GM23338 (cell line): Measurements from ENCODE around the gene ATG7. TPM values are rescaled to one million over a fixed set of nuclear protein-coding genes. Genes with fewer than 3 reads are reported as not detected.

ENCODE experiments used
- ATAC-seq: fragments of 200-7000 bp; cut with Tn5 transposase; 3 replicates; pipeline ENCODE4 v1.9.1; 2020
- DNase-seq: peaks from one replicate; pipeline ENCODE4 v3.0.0-alpha.2; 2015; ENCODE audit warnings: low spot score
- H2AFZ ChIP-seq: fragments of 200-600 bp; sonication (generic); 2 replicates; pipeline ENCODE4 v1.8.0; 2016; ENCODE audit warnings: antibody characterized with exemption, mild to moderate bottlenecking, moderate library complexity
- H3F3A ChIP-seq: fragments of 200-600 bp; sonication (generic); replicated peaks from 2 replicates; pipeline ENCODE4 v1.8.0; 2017; ENCODE audit warnings: antibody characterized with exemption, mixed run types, low read depth
- H3K27ac ChIP-seq: fragments of 200-600 bp; sonication (generic); 2 replicates; pipeline ENCODE4 v1.6.1; 2016; ENCODE audit warnings: low read depth
- H3K27me3 ChIP-seq: fragments of 200-600 bp; sonication (generic); 2 replicates; pipeline ENCODE4 v1.8.0; 2016; ENCODE audit warnings: mild to moderate bottlenecking, mixed run types, moderate library complexity; ENCODE audit not compliant: insufficient read depth
- H3K36me3 ChIP-seq: fragments of 200-600 bp; sonication (generic); 2 replicates; pipeline ENCODE4 v1.8.0; 2016; ENCODE audit warnings: mild to moderate bottlenecking; ENCODE audit not compliant: insufficient read depth
- H3K4me1 ChIP-seq: fragments of 200-600 bp; sonication (generic); 2 replicates; pipeline ENCODE4 v1.8.0; 2016; ENCODE audit warnings: mild to moderate bottlenecking, moderate library complexity; ENCODE audit not compliant: insufficient read depth
- H3K4me2 ChIP-seq: fragments of 200-600 bp; sonication (generic); 2 replicates; pipeline ENCODE4 v1.7.1; 2017; ENCODE audit warnings: mixed run types
- H3K4me3 ChIP-seq: fragments of 200-600 bp; sonication (generic); 2 replicates; pipeline ENCODE4 v1.6.1; 2016; ENCODE audit warnings: mixed run types
- H3K79me2 ChIP-seq: fragments of 200-600 bp; sonication (generic); replicated peaks from 2 replicates; pipeline ENCODE4 v1.8.0; 2017; ENCODE audit warnings: mild to moderate bottlenecking; ENCODE audit not compliant: insufficient read depth
- H3K9me2 ChIP-seq: fragments of 200-600 bp; sonication (generic); 2 replicates; pipeline ENCODE4 v1.8.0; 2017; ENCODE audit not compliant: insufficient read depth
- H4K20me1 ChIP-seq: fragments of 200-600 bp; sonication (generic); replicated peaks from 2 replicates; pipeline ENCODE4 v1.8.0; 2017; ENCODE audit warnings: mild to moderate bottlenecking; ENCODE audit not compliant: insufficient read depth
- H3K27ac Mint-ChIP-seq: 2 replicates; pipeline ENCODE4 v1.8.0; 2020; ENCODE audit warnings: inconsistent platforms, mild to moderate bottlenecking, moderate library complexity, mixed read lengths
- H3K27me3 Mint-ChIP-seq: 3 replicates; pipeline ENCODE4 v1.8.0; 2022; ENCODE audit warnings: low read depth, mild to moderate bottlenecking, moderate library complexity, mixed read lengths, inconsistent platforms; ENCODE audit not compliant: insufficient read depth, poor library complexity
- H3K36me3 Mint-ChIP-seq: 3 replicates; pipeline ENCODE4 v1.8.0; 2021; ENCODE audit warnings: low read depth, mild to moderate bottlenecking, inconsistent platforms, moderate library complexity, mixed read lengths
- H3K4me1 Mint-ChIP-seq: 3 replicates; pipeline ENCODE4 v1.8.0; 2020; ENCODE audit warnings: mild to moderate bottlenecking, inconsistent platforms, mixed read lengths
- H3K4me3 Mint-ChIP-seq: 3 replicates; pipeline ENCODE4 v1.8.0; 2021; ENCODE audit warnings: moderate library complexity, mild to moderate bottlenecking, inconsistent platforms, mixed read lengths
- H3K9me3 Mint-ChIP-seq: 3 replicates; pipeline ENCODE4 v1.8.0; 2020; ENCODE audit warnings: moderate library complexity, mild to moderate bottlenecking, inconsistent platforms, mixed read lengths
- CREB1 ChIP-seq: fragments of 250-450 bp; sonication (Bioruptor Pico); IDR thresholded peaks from 2 replicates; pipeline ENCODE4 v1.5.0; 2020; ENCODE audit warnings: low read depth, mild to moderate bottlenecking, moderate library complexity
- CTCF ChIP-seq, 2 experiments: fragments of 200-600 bp in 1 of 2; sonication (generic) in 1 of 2; conservative IDR thresholded peaks; 2 replicates each; pipeline versions ENCODE4 v1.5.1 to v1.6.1; 2016 to 2017; ENCODE audit warnings: antibody characterized with exemption in 2 of 2, low read depth in 2 of 2, mild to moderate bottlenecking in 2 of 2, moderate library complexity in 1 of 2
- ETS1 ChIP-seq: IDR thresholded peaks from 2 replicates; pipeline ENCODE4 v1.6.1; 2016; ENCODE audit warnings: antibody characterized with exemption
- EZH2 ChIP-seq: fragments of 200-600 bp; sonication (generic); IDR thresholded peaks from one replicate; pipeline ENCODE4 v1.8.0; 2017; ENCODE audit warnings: antibody characterized with exemption, mild to moderate bottlenecking, low read depth; ENCODE audit not compliant: unreplicated experiment
- EZH2phosphoT487 ChIP-seq: fragments of 200-600 bp; sonication (generic); IDR thresholded peaks from one replicate; pipeline ENCODE4 v1.8.1; 2018; ENCODE audit warnings: antibody characterized with exemption; ENCODE audit not compliant: unreplicated experiment
- JUNB ChIP-seq: IDR thresholded peaks from one replicate; pipeline ENCODE4 v1.6.1; 2016; ENCODE audit warnings: antibody characterized with exemption; ENCODE audit not compliant: unreplicated experiment
- NANOG ChIP-seq: IDR thresholded peaks from 2 replicates; pipeline ENCODE4 v1.6.1; 2016; ENCODE audit warnings: antibody characterized with exemption, borderline replicate concordance
- POLR2AphosphoS5 ChIP-seq: IDR thresholded peaks from 2 replicates; pipeline ENCODE4 v1.6.1; 2016; ENCODE audit warnings: antibody characterized with exemption, low read depth
- REST ChIP-seq: IDR thresholded peaks from one replicate; pipeline ENCODE4 v1.6.1; 2018; ENCODE audit warnings: antibody characterized with exemption; ENCODE audit not compliant: unreplicated experiment
- STAT1 ChIP-seq: IDR thresholded peaks from one replicate; pipeline ENCODE4 v1.6.1; 2016; ENCODE audit warnings: antibody characterized with exemption; ENCODE audit not compliant: unreplicated experiment
- ZNF114 ChIP-seq: fragments of 250-450 bp; sonication (Bioruptor Pico); IDR thresholded peaks from 2 replicates; pipeline ENCODE4 v1.5.0; 2020; ENCODE audit warnings: mild to moderate bottlenecking, moderate library complexity
- ZNF331 ChIP-seq: fragments of 250-450 bp; sonication (Bioruptor Pico); IDR thresholded peaks from 2 replicates; pipeline ENCODE4 v1.5.0; 2020; ENCODE audit warnings: low read depth, mild to moderate bottlenecking, moderate library complexity
- polyA plus RNA-seq: library from polyadenylated mRNA; unstranded; fragments of >200 nt; fragmentation: Nextera tagmentation; extraction: Ambion mirVana; gene quantifications from 2 replicates; pipeline ENCODE4 v1.2.1, GENCODE V29; 2016
- total RNA-seq: library from RNA; depleted of rRNA; stranded (reverse); fragments of >200 nt; shearing (Covaris generic); gene quantifications from 2 replicates; pipeline ENCODE4 v1.2.3, GENCODE V29; 2014

ATG7 gene
- total and polyA plus RNA-seq, 2 experiments from 2014 or later, result 16.2 to 36.7 TPM

GRCh38 chr3:11351451-11351850 is 79.3 kb downstream of the ATG7 start:
- DNase-seq (no peak), ATAC-seq (no peak)
- no peaks in the 10 kb centered on the region for H3K4me1 ChIP-seq
- no peak overlapping the region for H3K4me3 ChIP-seq
- no peak overlapping the region for H3K4me2 ChIP-seq
- H3K27me3 ChIP-seq, result no peaks in the 10 kb centered on the region
- no peak overlapping the region for H2AFZ ChIP-seq
- TF ChIP-seq EZH2phosphoT487 (no peak), ETS1 (no peak), ZNF114 (no peak)
- no peaks in the 10 kb centered on the region for H3K79me2 ChIP-seq
- no peaks in the 10 kb centered on the region for H3K4me1 Mint-ChIP-seq
- no peak overlapping the region for H3K4me3 Mint-ChIP-seq
- H4K20me1 ChIP-seq, result no peaks in the 10 kb centered on the region
- H3F3A ChIP-seq, result no peaks in the 10 kb centered on the region
- no peaks in the 10 kb centered on the region for H3K9me2 ChIP-seq
- peaks cover 27% of the 10 kb centered on the region for H3K36me3 Mint-ChIP-seq
- H3K36me3 ChIP-seq, result peaks cover 6% of the 10 kb centered on the region
- peaks cover 1% of the 10 kb centered on the region for H3K27me3 Mint-ChIP-seq
- H3K9me3 Mint-ChIP-seq, result peaks cover 6% of the 10 kb centered on the region; the same call in 2 of the 3 replicates
- H3K27ac Mint-ChIP-seq, result no peak overlapping the region
- H3K27ac ChIP-seq, result no peak overlapping the region

- Mint-ChIP-seq H3K27ac (no peak overlapping the region), H3K4me3 (no peak overlapping the region), H3K36me3 (peaks cover 9% of the 10 kb centered on the region; the same call in 2 of the 3 replicates), H3K4me1 (no peaks in the 10 kb centered on the region), H3K27me3 (peaks cover 3% of the 10 kb centered on the region), H3K9me3 (no peaks in the 10 kb centered on the region; the same call in 2 of the 3 replicates)
- no peaks in the 10 kb centered on the region for H4K20me1 ChIP-seq
- H3K9me2 ChIP-seq, result no peaks in the 10 kb centered on the region
- no peaks in the 10 kb centered on the region for H3K79me2 ChIP-seq
- no peak overlapping the region for H3K27ac ChIP-seq
- H3K36me3 ChIP-seq, result no peaks in the 10 kb centered on the region
- no peak overlapping the region for H3K4me3 ChIP-seq
- H3K27me3 ChIP-seq, result no peaks in the 10 kb centered on the region
- H3K4me1 ChIP-seq, result no peaks in the 10 kb centered on the region
- no peaks in the 10 kb centered on the region for H3F3A ChIP-seq
- no peak overlapping the region for H3K4me2 ChIP-seq
- DNase-seq (no peak), ATAC-seq (no peak)
- H2AFZ ChIP-seq, result no peak overlapping the region
- TF ChIP-seq EZH2 (no peak), ZNF331 (CRISPR knock-in tag) (no peak), POLR2AphosphoS5 (no peak), JUNB (no peak), NANOG (no peak), CREB1 (no peak), CTCF (conservative IDR thresholded peaks at IDR 0.05; ENCODE audit: low read depth in 2 of 2) (no peak), ETS1 (no peak), STAT1 (no peak), REST (no peak)
Measured at GRCh38 chr3:11356269-11356668, 84.1 kb downstream of the ATG7 start.
